NCI-H2227 (cell line): ENCODE data around the gene LRRC53.

Experiments used
- DNase-seq: peaks from one replicate; lab custom pipeline; 2025; ENCODE audit not compliant: unreplicated experiment; lab: John Stamatoyannopoulos, UW

Gene LRRC53

GRCh38 chr1:74432325-74432724 is 80.1 kb downstream of the LRRC53 start:
- no peak for DNase-seq

- DNase-seq: no peak
Observed at GRCh38 chr1:74431531-74431930, 80.9 kb downstream of the LRRC53 start.

- DNase-seq: no peak
Observed at GRCh38 chr1:74430342-74430934, 82.0 kb downstream of the LRRC53 start.

- DNase-seq: no peak
Observed at GRCh38 chr1:74429580-74429979, 82.8 kb downstream of the LRRC53 start.

GRCh38 chr1:74427681-74428080 is 84.7 kb downstream of the LRRC53 start:
- no peak for DNase-seq

GRCh38 chr1:74426208-74426937 is 86.0 kb downstream of the LRRC53 start:
- DNase-seq: peak; percentile 57

- DNase-seq: no peak
Observed at GRCh38 chr1:74425676-74426075, 86.7 kb downstream of the LRRC53 start.

- DNase-seq: no peak
Observed at GRCh38 chr1:74423471-74423870, 88.9 kb downstream of the LRRC53 start.

- no peak for DNase-seq
Observed at GRCh38 chr1:74422421-74423292, 89.8 kb downstream of the LRRC53 start.

GRCh38 chr1:74420467-74420866 is 91.9 kb downstream of the LRRC53 start:
- no peak for DNase-seq
